Dedifferentiated amniotic fluid mesenchymal stem cell (primary cell): Measurements from ENCODE around the gene RNU5D-1.

Experiments
- DNase-seq: peaks from one replicate; pipeline ENCODE4 v3.0.0-alpha.2; 2016; ENCODE audit errors: extremely low spot score

Gene RNU5D-1

GRCh38 chr1:44733365-44733764, 2.4 kb upstream of the RNU5D-1 start:
- no peak for DNase-seq

- DNase-seq, result no peak
These were observed 5.8 kb downstream of the RNU5D-1 start for GRCh38 chr1:44724955-44725698.

- no peak for DNase-seq
These were observed 6.5 kb downstream of the RNU5D-1 start for GRCh38 chr1:44724296-44724954.

- DNase-seq, result no peak
These were observed 7.3 kb downstream of the RNU5D-1 start for GRCh38 chr1:44723496-44724295.

- no peak for DNase-seq
These were observed 7.9 kb downstream of the RNU5D-1 start for GRCh38 chr1:44723064-44723463.

GRCh38 chr1:44721485-44722361, 9.2 kb downstream of the RNU5D-1 start:
- DNase-seq, result no peak

GRCh38 chr1:44720281-44720680, 10.7 kb downstream of the RNU5D-1 start:
- DNase-seq, result no peak

GRCh38 chr1:44719318-44719717, 11.7 kb downstream of the RNU5D-1 start:
- DNase-seq, result no peak

GRCh38 chr1:44718091-44718490, 12.9 kb downstream of the RNU5D-1 start:
- no peak for DNase-seq

GRCh38 chr1:44717653-44718052, 13.3 kb downstream of the RNU5D-1 start:
- DNase-seq, result no peak

- no peak for DNase-seq
These were observed 13.8 kb downstream of the RNU5D-1 start for GRCh38 chr1:44717156-44717555.

- DNase-seq, result peak; percentile 64
These were observed 15.9 kb downstream of the RNU5D-1 start for GRCh38 chr1:44714944-44715571.

- DNase-seq, result no peak
These were observed 16.4 kb downstream of the RNU5D-1 start for GRCh38 chr1:44714532-44714931.

- no peak for DNase-seq
These were observed 17.6 kb downstream of the RNU5D-1 start for GRCh38 chr1:44713321-44713781.

- peak; percentile 49 for DNase-seq
These were observed 22.8 kb downstream of the RNU5D-1 start for GRCh38 chr1:44707959-44708831.

- peak; percentile 87 for DNase-seq
These were observed 23.7 kb downstream of the RNU5D-1 start for GRCh38 chr1:44707112-44707881.

GRCh38 chr1:44705938-44706337, 25.0 kb downstream of the RNU5D-1 start:
- DNase-seq, result no peak

GRCh38 chr1:44705470-44705869, 25.5 kb downstream of the RNU5D-1 start:
- DNase-seq, result no peak

GRCh38 chr1:44701141-44701573, 29.8 kb downstream of the RNU5D-1 start:
- no peak for DNase-seq
